ENCODE results near the gene MXD4.

GRCh38 chr4:2269206-2269531 is 7.3 kb upstream of the MXD4 start:
- TF ChIP-seq CTCF (CRISPR knock-in tag; IDR thresholded peaks at IDR 0.05) (no peak), NFIC (IDR thresholded peaks at IDR 0.05; ENCODE audit: low read length) (no peak), POLR2A (IDR thresholded peaks at IDR 0.05; ENCODE audit: insufficient read depth in 1 of 2, low read depth in 2 of 2, low read length in 2 of 2) (no peak), NFE2L2 (IDR thresholded peaks at IDR 0.05; ENCODE audit: low read length) (no peak), JUN (CRISPR knock-in tag; IDR thresholded peaks at IDR 0.05) (no peak), PRDM15 (CRISPR knock-in tag; IDR thresholded peaks at IDR 0.05) (no peak), JUNB (CRISPR knock-in tag; IDR thresholded peaks at IDR 0.05; ENCODE audit: borderline replicate concordance) (no peak), POLR2AphosphoS5 (IDR thresholded peaks at IDR 0.05; ENCODE audit: low read depth, low read length) (no peak), RFXANK (CRISPR knock-in tag; IDR thresholded peaks at IDR 0.05) (no peak), FOSL2 (CRISPR knock-in tag; IDR thresholded peaks at IDR 0.05) (no peak), MAX (IDR thresholded peaks at IDR 0.05) (no peak), PREB (CRISPR knock-in tag; IDR thresholded peaks at IDR 0.05) (no peak), IRX3 (CRISPR knock-in tag; IDR thresholded peaks at IDR 0.05; ENCODE audit: borderline replicate concordance, low read depth) (no peak)

All from HepG2 (cell line).